GM12878 (cell line): ENCODE measurements around the gene RREB1. TPM values are rescaled to one million over a fixed set of nuclear protein-coding genes. Genes with fewer than 3 reads are reported as not detected.

ENCODE experiments used
- HDGF ChIP-seq: fragments of 450-650 bp; IDR thresholded peaks from 2 replicates; pipeline ENCODE4 v1.6.1; 2016; ENCODE audit warnings: antibody characterized with exemption
- MEF2B ChIP-seq: fragments of 450-650 bp; IDR thresholded peaks from 2 replicates; pipeline ENCODE4 v1.6.1; 2018; ENCODE audit warnings: mild to moderate bottlenecking, moderate library complexity; ENCODE audit not compliant: partially characterized antibody, poor library complexity, severe bottlenecking
- PRDM15 ChIP-seq: fragments of 450-650 bp; formaldehyde crosslinking; IDR thresholded peaks from 2 replicates; pipeline ENCODE4 v1.4.0; 2020; ENCODE audit warnings: mild to moderate bottlenecking, moderate library complexity
- RB1 ChIP-seq: fragments of 450-650 bp; formaldehyde crosslinking; IDR thresholded peaks from 2 replicates; pipeline ENCODE4 v1.6.1; 2017; ENCODE audit warnings: mild to moderate bottlenecking, borderline replicate concordance
- YBX1 ChIP-seq: fragments of 450-650 bp; IDR thresholded peaks from 2 replicates; pipeline ENCODE4 v1.6.1; 2016; ENCODE audit warnings: antibody characterized with exemption
- ZNF384 ChIP-seq: IDR thresholded peaks from 2 replicates; pipeline ENCODE4 v1.6.1; 2012; ENCODE audit warnings: low read depth, mild to moderate bottlenecking, low read length, improper control_type of control experiment, borderline replicate concordance
- ZNF622 ChIP-seq: fragments of 450-650 bp; IDR thresholded peaks from 2 replicates; pipeline ENCODE4 v1.6.1; 2017; ENCODE audit warnings: mild to moderate bottlenecking, inconsistent platforms
- ZNF687 ChIP-seq: fragments of 450-650 bp; IDR thresholded peaks from 2 replicates; pipeline ENCODE4 v1.6.1; 2017; ENCODE audit warnings: mild to moderate bottlenecking, moderate library complexity
- polyA plus RNA-seq, 11 experiments: library from polyadenylated mRNA; depleted of rRNA in 4 of 11; unstranded in 6 of 11; stranded (reverse) in 5 of 11; fragments of >200 nt; fragmentation: Nextera tagmentation in 4 of 11; fragmentation: Illumina TruSeq in 1 of 11; extraction: Ambion mirVana in 4 of 11; extraction: Trizol in 1 of 11; gene quantifications; 1 replicate in 1 of 11; 2 replicates in 10 of 11; pipeline versions ENCODE4 v1.2.1 to v1.2.3, GENCODE V29; 2011 to 2016; ENCODE audit warnings: inconsistent platforms in 2 of 11, missing spikeins in 2 of 11, low read depth in 1 of 11
- total RNA-seq, 4 experiments: library from RNA; depleted of rRNA in 3 of 4; stranded (reverse); fragments of >200 nt in 3 of 4; fragmentation: Illumina TruSeq in 1 of 4; extraction: Trizol in 1 of 4; gene quantifications; 2 replicates each; pipeline versions ENCODE4 v1.2.1 to v1.2.3, GENCODE V29; 2013 to 2021

RREB1 gene
- total and polyA plus RNA-seq, 10 of the 15 experiments (the other 5 are each of a cell fraction or from before 2014, with no cell fraction given): 1.9 to 30.3 (median 8.6) TPM

- TF ChIP-seq ZNF622 (no peak), ZNF687 (no peak), PRDM15 (CRISPR knock-in tag) (no peak), RB1 (no peak), HDGF (no peak), ZNF384 (no peak), YBX1 (no peak), MEF2B (no peak)
- TF ChIP-seq, all 136 proteins: peak for 0
Measured at GRCh38 chr6:7218406-7218988, 110.7 kb downstream of the RREB1 start (continued).
